ENCODE measurements around the gene ACOT2. TPM values are rescaled to one million over a fixed set of nuclear protein-coding genes. Genes with fewer than 3 reads are reported as not detected.
"Not testable (repeated sequence)": the region's sequence is repeated elsewhere in the genome, so short reads cannot be mapped to it uniquely, and the experiment has no call there.

Gene ACOT2
- total RNA-seq, 6 experiments from 2014 or later, result 53.3 to 160 (median 112) TPM

DNA sequence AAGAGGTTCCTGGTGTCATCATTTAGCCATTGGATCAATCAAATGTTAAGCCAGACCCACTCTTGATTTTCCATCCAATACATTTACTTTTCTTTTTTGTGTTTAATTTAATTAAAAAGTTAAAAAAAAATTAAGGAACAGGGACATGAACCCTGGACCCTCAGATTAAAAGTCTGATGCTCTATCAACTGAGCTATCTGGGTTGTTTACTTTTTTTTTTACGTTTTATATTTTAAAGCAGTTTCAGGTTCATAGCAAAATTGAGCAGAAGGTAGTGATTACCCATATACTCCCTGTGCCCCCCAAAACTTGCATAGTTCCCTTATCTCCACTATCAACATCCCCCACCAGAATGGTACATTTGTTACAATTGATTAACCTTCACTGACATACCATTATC is 19.7 kb downstream of the ACOT2 start:
- no peaks in the 10 kb centered on the region for H3K36me3 ChIP-seq
- H3K9me3 ChIP-seq, result no peaks in the 10 kb centered on the region
- no peak for DNase-seq
- no peaks in the 10 kb centered on the region for H3K27me3 ChIP-seq
- TF ChIP-seq POLR2A (IDR thresholded peaks at IDR 0.05), result no peak
- TF ChIP-seq, protein P1, sequence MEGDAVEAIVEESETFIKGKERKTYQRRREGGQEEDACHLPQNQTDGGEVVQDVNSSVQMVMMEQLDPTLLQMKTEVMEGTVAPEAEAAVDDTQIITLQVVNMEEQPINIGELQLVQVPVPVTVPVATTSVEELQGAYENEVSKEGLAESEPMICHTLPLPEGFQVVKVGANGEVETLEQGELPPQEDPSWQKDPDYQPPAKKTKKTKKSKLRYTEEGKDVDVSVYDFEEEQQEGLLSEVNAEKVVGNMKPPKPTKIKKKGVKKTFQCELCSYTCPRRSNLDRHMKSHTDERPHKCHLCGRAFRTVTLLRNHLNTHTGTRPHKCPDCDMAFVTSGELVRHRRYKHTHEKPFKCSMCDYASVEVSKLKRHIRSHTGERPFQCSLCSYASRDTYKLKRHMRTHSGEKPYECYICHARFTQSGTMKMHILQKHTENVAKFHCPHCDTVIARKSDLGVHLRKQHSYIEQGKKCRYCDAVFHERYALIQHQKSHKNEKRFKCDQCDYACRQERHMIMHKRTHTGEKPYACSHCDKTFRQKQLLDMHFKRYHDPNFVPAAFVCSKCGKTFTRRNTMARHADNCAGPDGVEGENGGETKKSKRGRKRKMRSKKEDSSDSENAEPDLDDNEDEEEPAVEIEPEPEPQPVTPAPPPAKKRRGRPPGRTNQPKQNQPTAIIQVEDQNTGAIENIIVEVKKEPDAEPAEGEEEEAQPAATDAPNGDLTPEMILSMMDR (IDR thresholded peaks at IDR 0.05), result no peak
- H3K4me3 ChIP-seq, result no peak overlapping the region
- no peak overlapping the region for H3K27ac ChIP-seq
- 27% methylated on average over 1 of the region's 1 CpG for WGBS (ENCODE audit: insufficient coverage, low coverage, low lambda C conversion rate, missing lambda C conversion rate)
- intact Hi-C loops (cut with DNase I), result no loop called here
- ATAC-seq, result no peak
- peaks cover 0 to 4% (median 0%) of the 10 kb centered on the region in 4 donors for H3K4me1 ChIP-seq

DNA sequence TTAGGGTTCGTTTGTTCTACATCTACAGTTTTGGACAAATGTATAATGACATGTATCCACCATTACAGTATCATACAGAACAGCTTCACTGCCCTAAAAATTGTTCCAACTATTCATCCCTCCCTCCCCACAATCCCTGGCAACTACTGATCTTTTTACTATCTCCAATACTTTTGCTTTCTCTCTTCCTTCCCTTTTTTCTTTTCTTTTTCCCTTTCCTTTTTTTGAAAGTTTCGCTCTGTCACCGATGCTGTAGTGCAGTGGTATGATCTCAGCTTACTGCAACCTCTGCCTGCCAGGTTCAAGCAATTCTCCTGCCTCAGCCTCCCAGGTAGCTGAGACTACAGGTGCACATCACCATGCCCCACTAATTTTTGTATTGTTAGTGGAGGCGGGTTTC is 20.1 kb downstream of the ACOT2 start:
- H3K9me3 ChIP-seq, result no peaks in the 10 kb centered on the region
- no peak for DNase-seq
- H3K27me3 ChIP-seq, result no peaks in the 10 kb centered on the region
- intact Hi-C loops (cut with DNase I), result no loop called here
- H3K36me3 ChIP-seq, result no peaks in the 10 kb centered on the region
- H3K27ac ChIP-seq, result no peak overlapping the region
- no peak for ATAC-seq
- no peak for TF ChIP-seq POLR2A (IDR thresholded peaks at IDR 0.05)
- TF ChIP-seq, protein P1 (IDR thresholded peaks at IDR 0.05), result no peak
- 75% methylated on average over 3 of the region's 4 CpGs for WGBS (ENCODE audit: insufficient coverage, low coverage, low lambda C conversion rate, missing lambda C conversion rate)
- H3K4me1 ChIP-seq, result peaks cover 0 to 4% (median 0%) of the 10 kb centered on the region in 4 donors
- no peak overlapping the region for H3K4me3 ChIP-seq

GRCh38 chr14:73590673-73591004 is 21.6 kb downstream of the ACOT2 start:
- H3K36me3 ChIP-seq; H3K27me3 ChIP-seq; intact Hi-C loops (cut with DNase I); ATAC-seq; H3K9me3 ChIP-seq; H3K4me3 ChIP-seq; DNase-seq; H3K27ac ChIP-seq; H3K4me1 ChIP-seq: not testable (repeated sequence)
- WGBS (ENCODE audit: insufficient coverage, low coverage, low lambda C conversion rate, missing lambda C conversion rate), result no CpG with 5 or more reads among the region's 32 CpGs

DNA sequence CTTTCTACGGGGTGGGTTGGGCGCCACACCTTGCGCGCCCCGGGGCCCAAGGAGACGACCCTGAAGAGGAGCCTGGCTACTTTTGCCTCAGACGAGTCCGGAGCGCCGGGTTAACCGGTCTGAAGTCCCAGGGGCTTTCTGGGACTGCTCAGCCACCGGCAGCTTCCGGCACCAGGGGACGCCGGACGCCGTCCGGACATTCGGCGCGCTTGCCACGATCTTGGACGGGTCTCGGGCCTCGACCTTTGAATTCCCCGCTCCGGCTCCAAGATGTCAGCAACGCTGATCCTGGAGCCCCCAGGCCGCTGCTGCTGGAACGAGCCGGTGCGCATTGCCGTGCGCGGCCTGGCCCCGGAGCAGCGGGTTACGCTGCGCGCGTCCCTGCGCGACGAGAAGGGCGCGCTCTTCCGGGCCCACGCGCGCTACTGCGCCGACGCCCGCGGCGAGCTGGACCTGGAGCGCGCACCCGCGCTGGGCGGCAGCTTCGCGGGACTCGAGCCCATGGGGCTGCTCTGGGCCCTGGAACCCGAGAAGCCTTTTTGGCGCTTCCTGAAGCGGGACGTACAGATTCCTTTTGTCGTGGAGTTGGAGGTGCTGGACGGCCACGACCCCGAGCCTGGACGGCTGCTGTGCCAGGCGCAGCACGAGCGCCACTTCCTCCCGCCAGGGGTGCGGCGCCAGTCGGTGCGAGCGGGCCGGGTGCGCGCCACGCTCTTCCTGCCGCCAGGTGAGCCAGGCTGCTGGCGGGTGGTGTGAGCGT is 22.9 kb downstream of the ACOT2 start, which contains the start of gene ACOT4:
ACOT4 (plus strand) TSS at position 184 of the 760 bp plus-strand sequence; CDS start at position 271, 87 bp downstream.
- WGBS (ENCODE audit: insufficient coverage, low coverage, low lambda C conversion rate, missing lambda C conversion rate), result 0% methylated on average over 21 of the region's 89 CpGs
- peak within 1 kb of the TSS; percentile 47 to 92 (median 85) for H3K27ac ChIP-seq
- intact Hi-C loops (cut with DNase I), result no loop called here

GRCh38 chr14:73594491-73594890 is 25.5 kb downstream of the ACOT2 start:
- no peak for DNase-seq
- ATAC-seq, result no peak
- peaks cover 0 to 4% (median 0%) of the 10 kb centered on the region in 4 donors for H3K4me1 ChIP-seq
- H3K27ac ChIP-seq, result no peak overlapping the region
- intact Hi-C loops (cut with DNase I), result no loop called here
- TF ChIP-seq, protein P1 (IDR thresholded peaks at IDR 0.05), result no peak
- no peak for TF ChIP-seq POLR2A (IDR thresholded peaks at IDR 0.05)
- H3K4me3 ChIP-seq, result no peak overlapping the region
- H3K9me3 ChIP-seq, result no peaks in the 10 kb centered on the region
- H3K36me3 ChIP-seq, result peaks cover 0 to 12% (median 0%) of the 10 kb centered on the region in 4 donors
- H3K27me3 ChIP-seq, result no peaks in the 10 kb centered on the region
- 80% methylated on average over 2 of the region's 9 CpGs for WGBS (ENCODE audit: insufficient coverage, low coverage, low lambda C conversion rate, missing lambda C conversion rate)

More for the DNA sequence above, 22.9 kb downstream of the ACOT2 start, which contains the start of gene ACOT4:
- Histone ChIP-seq H3K4me3 (peak within 1 kb of the TSS; percentile 53 to 76 (median 76)), H3K4me1 (peaks cover 0 to 4% (median 0%) of the 10 kb centered on the region in 4 donors), H3K27me3 (no peaks in the 10 kb centered on the region), H3K36me3 (peaks cover 0 to 12% (median 0%) of the 10 kb centered on the region in 4 donors), H3K9me3 (no peaks in the 10 kb centered on the region)
- DNase-seq (peak; percentile 64 to 79 (median 74)), ATAC-seq (peak; percentile 90 to 93 (median 91))
- peak; percentile 81 for TF ChIP-seq POLR2A (IDR thresholded peaks at IDR 0.05)
- TF ChIP-seq, protein P1 (IDR thresholded peaks at IDR 0.05), result peak in 3 of 4 donors; percentile 13 to 59 (median 18)
